ENCODE results near the gene AGAP5. TPM values are rescaled to one million over a fixed set of nuclear protein-coding genes. Genes with fewer than 3 reads are reported as not detected.
"Not testable (repeated sequence)": the region's sequence is repeated elsewhere in the genome, so short reads cannot be mapped to it uniquely, and the experiment has no call there.

The AGAP5 gene
- total RNA-seq, 1 donor from 2014 or later: 8.8 TPM

DNA sequence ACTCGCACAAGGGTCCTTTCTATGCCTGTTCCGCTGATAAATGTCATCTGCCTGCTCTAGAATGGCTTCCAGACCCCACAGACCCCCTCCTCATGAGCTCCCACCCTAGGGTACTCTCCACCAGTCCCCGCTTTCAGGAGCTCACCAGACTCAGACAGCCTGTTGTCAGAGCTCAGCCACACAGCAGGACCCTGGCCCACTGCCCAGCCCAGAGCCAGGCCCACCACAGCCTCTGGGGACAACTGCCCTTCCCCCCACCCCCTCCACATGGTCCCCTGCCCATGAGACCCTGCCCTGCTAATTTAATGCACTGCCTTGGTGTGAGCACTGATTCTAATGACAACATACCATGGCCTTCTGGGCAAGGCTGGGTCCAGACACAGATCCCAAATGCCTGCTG lies 32.3 kb downstream of the AGAP5 start:
- H3K4me1 Mint-ChIP-seq; DNase-seq (ENCODE audit: low read depth, low spot score); H3K36me3 Mint-ChIP-seq (ENCODE audit: low read depth); H3K4me3 Mint-ChIP-seq; H3K9me3 Mint-ChIP-seq; H3K27ac Mint-ChIP-seq (ENCODE audit: unreplicated experiment); H3K27me3 Mint-ChIP-seq (ENCODE audit: low read depth): not testable (repeated sequence)

- not testable (repeated sequence) for H3K4me3 Mint-ChIP-seq; H3K36me3 Mint-ChIP-seq (ENCODE audit: low read depth)
These were observed 33.5 kb downstream of the AGAP5 start for GRCh38 chr10:73664156-73665040.

DNA sequence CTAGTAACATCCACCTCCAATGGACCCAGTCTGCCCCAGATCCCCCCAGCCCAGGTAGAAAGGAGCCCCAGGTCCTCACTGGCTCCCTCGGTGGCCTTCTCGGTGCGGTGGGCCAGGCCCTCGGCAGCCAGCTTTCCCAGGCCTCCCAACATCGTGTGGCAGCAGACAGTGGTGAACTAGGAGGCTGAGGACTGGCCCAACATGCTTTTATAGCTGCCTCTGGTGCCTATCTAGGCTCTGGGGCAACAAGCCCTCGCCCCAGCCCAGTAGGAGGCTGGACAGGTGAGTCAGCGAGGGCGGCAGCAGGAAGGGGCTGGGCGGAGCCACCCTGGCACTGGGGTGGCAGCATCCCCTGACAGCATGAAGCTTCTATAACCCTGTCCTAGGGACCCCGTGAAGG lies 34.3 kb downstream of the AGAP5 start:
- not testable (repeated sequence) for DNase-seq (ENCODE audit: low read depth, low spot score); H3K4me3 Mint-ChIP-seq; H3K9me3 Mint-ChIP-seq; H3K36me3 Mint-ChIP-seq (ENCODE audit: low read depth); H3K27me3 Mint-ChIP-seq (ENCODE audit: low read depth); H3K4me1 Mint-ChIP-seq; H3K27ac Mint-ChIP-seq (ENCODE audit: unreplicated experiment)

More at GRCh38 chr10:73664156-73665040, 33.5 kb downstream of the AGAP5 start:
- H3K4me1 Mint-ChIP-seq; H3K27ac Mint-ChIP-seq (ENCODE audit: unreplicated experiment); DNase-seq (ENCODE audit: low read depth, low spot score); H3K9me3 Mint-ChIP-seq; H3K27me3 Mint-ChIP-seq (ENCODE audit: low read depth): not testable (repeated sequence)

DNA sequence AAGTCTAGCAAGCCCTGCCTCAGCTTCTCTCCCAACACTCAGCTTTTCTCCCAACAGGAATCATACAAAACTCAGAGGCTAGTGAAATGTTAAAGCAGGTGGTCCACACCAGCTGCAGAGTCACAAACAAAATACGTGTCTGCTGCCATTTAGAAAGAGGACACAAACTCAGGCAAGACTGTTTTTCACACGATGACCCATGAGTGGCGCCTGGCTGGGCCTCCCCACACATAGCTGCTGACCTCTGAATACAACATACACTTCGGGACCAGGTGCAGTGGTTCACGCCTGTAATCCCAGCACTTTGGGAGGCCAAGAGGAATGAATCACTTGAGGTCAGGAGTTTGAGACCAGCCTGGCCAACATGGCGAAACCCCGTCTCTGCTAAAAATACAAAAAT lies 35.2 kb downstream of the AGAP5 start:
- not testable (repeated sequence) for DNase-seq (ENCODE audit: low read depth, low spot score); H3K27ac Mint-ChIP-seq (ENCODE audit: unreplicated experiment); H3K9me3 Mint-ChIP-seq; H3K36me3 Mint-ChIP-seq (ENCODE audit: low read depth); H3K4me1 Mint-ChIP-seq; H3K4me3 Mint-ChIP-seq; H3K27me3 Mint-ChIP-seq (ENCODE audit: low read depth)

GRCh38 chr10:73655990-73656298 lies 42.0 kb downstream of the AGAP5 start, which contains the start of gene SYNPO2L:
SYNPO2L (minus strand) TSS chr10:73656029; CDS start chr10:73655922, 107 bp downstream.
- DNase-seq (ENCODE audit: low read depth, low spot score): no peak
- no peaks in the 10 kb centered on the region for H3K9me3 Mint-ChIP-seq
- TF ChIP-seq, protein P1, sequence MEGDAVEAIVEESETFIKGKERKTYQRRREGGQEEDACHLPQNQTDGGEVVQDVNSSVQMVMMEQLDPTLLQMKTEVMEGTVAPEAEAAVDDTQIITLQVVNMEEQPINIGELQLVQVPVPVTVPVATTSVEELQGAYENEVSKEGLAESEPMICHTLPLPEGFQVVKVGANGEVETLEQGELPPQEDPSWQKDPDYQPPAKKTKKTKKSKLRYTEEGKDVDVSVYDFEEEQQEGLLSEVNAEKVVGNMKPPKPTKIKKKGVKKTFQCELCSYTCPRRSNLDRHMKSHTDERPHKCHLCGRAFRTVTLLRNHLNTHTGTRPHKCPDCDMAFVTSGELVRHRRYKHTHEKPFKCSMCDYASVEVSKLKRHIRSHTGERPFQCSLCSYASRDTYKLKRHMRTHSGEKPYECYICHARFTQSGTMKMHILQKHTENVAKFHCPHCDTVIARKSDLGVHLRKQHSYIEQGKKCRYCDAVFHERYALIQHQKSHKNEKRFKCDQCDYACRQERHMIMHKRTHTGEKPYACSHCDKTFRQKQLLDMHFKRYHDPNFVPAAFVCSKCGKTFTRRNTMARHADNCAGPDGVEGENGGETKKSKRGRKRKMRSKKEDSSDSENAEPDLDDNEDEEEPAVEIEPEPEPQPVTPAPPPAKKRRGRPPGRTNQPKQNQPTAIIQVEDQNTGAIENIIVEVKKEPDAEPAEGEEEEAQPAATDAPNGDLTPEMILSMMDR (conservative IDR thresholded peaks at IDR 0.05): no peak
- no peaks in the 10 kb centered on the region for H3K27me3 Mint-ChIP-seq (ENCODE audit: low read depth)
- peaks cover 6% of the 10 kb centered on the region for H3K4me1 Mint-ChIP-seq
- H3K4me3 Mint-ChIP-seq: no peak within 1 kb of the TSS
- no peaks in the 10 kb centered on the region for H3K36me3 Mint-ChIP-seq (ENCODE audit: low read depth)
- H3K27ac Mint-ChIP-seq (ENCODE audit: unreplicated experiment): no peak within 1 kb of the TSS

- no peak overlapping the region for H3K27ac Mint-ChIP-seq (ENCODE audit: unreplicated experiment)
- no peak for DNase-seq (ENCODE audit: low read depth, low spot score)
- H3K27me3 Mint-ChIP-seq (ENCODE audit: low read depth): no peaks in the 10 kb centered on the region
- H3K9me3 Mint-ChIP-seq: no peaks in the 10 kb centered on the region
- H3K36me3 Mint-ChIP-seq (ENCODE audit: low read depth): no peaks in the 10 kb centered on the region
- peaks cover 11% of the 10 kb centered on the region for H3K4me1 Mint-ChIP-seq
- TF ChIP-seq, protein P1 (conservative IDR thresholded peaks at IDR 0.05): no peak
- H3K4me3 Mint-ChIP-seq: no peak overlapping the region
These were observed 42.5 kb downstream of the AGAP5 start for GRCh38 chr10:73655257-73655989.

DNA sequence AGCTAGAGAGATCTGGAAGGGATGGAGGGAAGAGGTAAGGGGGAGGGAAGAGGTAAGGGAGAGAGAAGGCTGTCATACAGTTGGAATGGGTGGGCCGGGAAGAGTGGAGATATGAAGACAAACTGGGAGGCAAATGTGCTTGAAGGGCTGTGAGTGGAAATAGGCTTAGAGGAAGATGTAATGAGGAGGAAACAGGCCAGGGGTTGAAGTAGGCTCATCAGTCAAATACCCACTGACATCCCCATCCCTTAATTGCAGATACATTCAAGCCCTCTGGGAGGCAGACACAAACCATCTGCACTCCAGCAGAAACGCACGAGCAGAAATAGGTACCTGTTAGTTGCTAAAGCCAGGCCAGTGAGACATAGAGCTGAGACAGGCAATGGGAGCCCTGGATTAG lies 44.2 kb downstream of the AGAP5 start:
- Mint-ChIP-seq H3K4me1 (peaks cover 19% of the 10 kb centered on the region), H3K9me3 (no peaks in the 10 kb centered on the region), H3K4me3 (no peak overlapping the region), H3K27ac (ENCODE audit: unreplicated experiment) (no peak overlapping the region), H3K36me3 (ENCODE audit: low read depth) (no peaks in the 10 kb centered on the region), H3K27me3 (ENCODE audit: low read depth) (no peaks in the 10 kb centered on the region)
- TF ChIP-seq, protein P1 (conservative IDR thresholded peaks at IDR 0.05): no peak
- DNase-seq (ENCODE audit: low read depth, low spot score): no peak

Measured in neural crest cell (in vitro differentiated cells).